Suprapubic skin (tissue), 4 donors: ENCODE measurements around the gene HNRNPR. TPM values are rescaled to one million over a fixed set of nuclear protein-coding genes. Genes with fewer than 3 reads are reported as not detected.

Source experiments
- DNase-seq, 2 donors: peaks; one replicate each; pipeline ENCODE4 v3.0.0-alpha.2; 2019; ENCODE audit warnings: low spot score in 2 of 2
- H3K27ac ChIP-seq: fragments of 200-600 bp; sonication (generic); one replicate; pipeline ENCODE4 v1.5.1; 2019
- H3K27me3 ChIP-seq: fragments of 200-600 bp; sonication (generic); one replicate; pipeline ENCODE4 v1.5.1; 2019
- H3K36me3 ChIP-seq: fragments of 200-600 bp; sonication (generic); one replicate; pipeline ENCODE4 v1.5.1; 2019
- H3K4me1 ChIP-seq: fragments of 200-600 bp; sonication (generic); one replicate; pipeline ENCODE4 v1.5.1; 2019
- H3K4me3 ChIP-seq: fragments of 200-600 bp; sonication (generic); one replicate; pipeline ENCODE4 v1.5.1; 2019; ENCODE audit warnings: mild to moderate bottlenecking
- H3K9me3 ChIP-seq: fragments of 200-600 bp; sonication (generic); one replicate; pipeline ENCODE4 v1.5.1; 2019
- EP300 ChIP-seq: sonication (generic); formaldehyde crosslinking; IDR thresholded peaks from one replicate; pipeline ENCODE4 v1.6.1; 2017; ENCODE audit warnings: antibody characterized with exemption
- POLR2A ChIP-seq, 2 donors: fragments of 450-650 bp; IDR thresholded peaks; one replicate each; pipeline ENCODE4 v1.6.1; 2017; ENCODE audit warnings: antibody characterized with exemption in 2 of 2, mild to moderate bottlenecking in 2 of 2, moderate library complexity in 2 of 2
- POLR2AphosphoS5 ChIP-seq, 3 donors: sonication (generic); formaldehyde crosslinking; IDR thresholded peaks; one replicate each; pipeline ENCODE4 v1.6.1; 2017; ENCODE audit warnings: antibody characterized with exemption in 3 of 3
- WGBS: methylation state at CpG from one replicate; pipeline ENCODE4 v1.1.5; 2018; 5-methylcytosine and 5-hydroxymethylcytosine counted together
- total RNA-seq, 4 donors: library from RNA; depleted of rRNA; stranded (reverse); fragments of >200 nt; gene quantifications; one replicate each; pipeline ENCODE4 v1.1.0, GENCODE V29; 2016
- TF ChIP-seq, protein P1 (sequence below), 2 donors: fragments of 200-600 bp in 1 of 2; fragments of 450-650 bp in 1 of 2; sonication (generic) in 1 of 2; IDR thresholded peaks; one replicate each; pipeline ENCODE4 v1.5.1; 2016 to 2019; ENCODE audit warnings: antibody characterized with exemption in 2 of 2, mild to moderate bottlenecking in 1 of 2, moderate library complexity in 1 of 2

The HNRNPR gene
- total RNA-seq, 4 donors from 2014 or later, result 60.9 to 85.3 (median 66.0) TPM

DNA sequence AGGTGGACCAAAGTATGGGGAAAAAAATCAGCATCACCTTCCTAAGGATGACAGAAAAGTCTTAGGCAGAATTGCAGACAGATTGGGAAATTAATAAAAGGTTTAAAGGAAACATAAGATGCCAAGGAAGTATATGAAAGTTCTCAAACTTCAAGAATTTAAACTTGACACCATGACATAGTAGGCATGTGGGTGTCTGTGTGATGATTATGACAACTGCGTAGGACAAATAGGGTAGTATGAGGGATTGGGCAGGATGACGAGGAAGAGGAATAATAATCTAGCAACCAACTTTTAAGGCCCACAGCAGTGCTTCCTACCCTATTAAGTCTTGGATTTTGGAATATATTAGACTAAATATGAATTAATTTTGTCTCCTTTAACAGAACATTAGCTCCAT, 52.4 kb downstream of the HNRNPR start:
- Histone ChIP-seq H3K4me1 (no peaks in the 10 kb centered on the region), H3K27ac (no peak overlapping the region), H3K36me3 (peaks cover 22% of the 10 kb centered on the region), H3K27me3 (no peaks in the 10 kb centered on the region), H3K4me3 (no peak overlapping the region), H3K9me3 (no peaks in the 10 kb centered on the region)
- TF ChIP-seq EP300 (no peak), POLR2AphosphoS5 (IDR thresholded peaks at IDR 0.05) (no peak), POLR2A (IDR thresholded peaks at IDR 0.05) (no peak)
- TF ChIP-seq, protein P1, sequence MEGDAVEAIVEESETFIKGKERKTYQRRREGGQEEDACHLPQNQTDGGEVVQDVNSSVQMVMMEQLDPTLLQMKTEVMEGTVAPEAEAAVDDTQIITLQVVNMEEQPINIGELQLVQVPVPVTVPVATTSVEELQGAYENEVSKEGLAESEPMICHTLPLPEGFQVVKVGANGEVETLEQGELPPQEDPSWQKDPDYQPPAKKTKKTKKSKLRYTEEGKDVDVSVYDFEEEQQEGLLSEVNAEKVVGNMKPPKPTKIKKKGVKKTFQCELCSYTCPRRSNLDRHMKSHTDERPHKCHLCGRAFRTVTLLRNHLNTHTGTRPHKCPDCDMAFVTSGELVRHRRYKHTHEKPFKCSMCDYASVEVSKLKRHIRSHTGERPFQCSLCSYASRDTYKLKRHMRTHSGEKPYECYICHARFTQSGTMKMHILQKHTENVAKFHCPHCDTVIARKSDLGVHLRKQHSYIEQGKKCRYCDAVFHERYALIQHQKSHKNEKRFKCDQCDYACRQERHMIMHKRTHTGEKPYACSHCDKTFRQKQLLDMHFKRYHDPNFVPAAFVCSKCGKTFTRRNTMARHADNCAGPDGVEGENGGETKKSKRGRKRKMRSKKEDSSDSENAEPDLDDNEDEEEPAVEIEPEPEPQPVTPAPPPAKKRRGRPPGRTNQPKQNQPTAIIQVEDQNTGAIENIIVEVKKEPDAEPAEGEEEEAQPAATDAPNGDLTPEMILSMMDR (IDR thresholded peaks at IDR 0.05), result no peak
- no peak for DNase-seq
- 89% methylated on average over 2 of the region's 2 CpGs for WGBS

DNA sequence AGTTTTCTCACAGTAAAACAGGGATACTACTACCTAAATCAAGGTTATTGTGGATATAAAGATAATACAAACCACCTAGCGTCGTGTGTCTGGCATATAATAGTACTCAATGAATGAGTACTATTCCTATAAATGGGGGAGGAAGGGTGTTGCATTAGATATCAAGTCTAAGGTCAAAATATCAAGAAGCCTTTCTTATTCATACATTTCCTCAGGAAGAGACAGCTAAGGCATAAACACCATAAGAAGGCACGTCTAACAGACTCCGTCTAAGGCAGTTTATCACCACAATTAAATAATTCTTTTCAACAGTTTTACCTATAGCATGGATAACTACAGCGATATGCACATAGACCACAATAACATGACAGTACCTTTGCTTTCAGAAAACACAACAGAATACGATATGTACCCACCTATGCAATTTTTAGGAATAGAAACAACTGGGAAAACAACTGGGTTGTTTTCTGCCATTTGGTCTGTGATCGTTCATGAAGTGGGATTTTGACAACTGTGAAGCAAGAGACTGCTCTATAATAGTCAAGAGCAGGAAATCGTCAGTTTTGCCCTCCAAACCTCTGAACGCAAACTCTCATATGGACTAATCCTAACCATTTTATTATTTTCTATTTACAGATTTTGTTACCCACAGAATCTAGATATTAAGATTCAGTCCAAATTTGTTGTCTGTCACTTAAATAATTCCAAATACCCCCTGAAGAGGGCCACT, 53.1 kb downstream of the HNRNPR start:
- H3K27ac ChIP-seq, result no peak overlapping the region
- no peaks in the 10 kb centered on the region for H3K27me3 ChIP-seq
- no peak overlapping the region for H3K4me3 ChIP-seq
- H3K9me3 ChIP-seq, result no peaks in the 10 kb centered on the region
- DNase-seq, result no peak
- H3K4me1 ChIP-seq, result no peaks in the 10 kb centered on the region
- TF ChIP-seq POLR2AphosphoS5 (IDR thresholded peaks at IDR 0.05) (no peak), EP300 (no peak), POLR2A (IDR thresholded peaks at IDR 0.05) (no peak)
- TF ChIP-seq, protein P1 (IDR thresholded peaks at IDR 0.05), result no peak
- 92% methylated on average over 9 of the region's 9 CpGs for WGBS
- peaks cover 28% of the 10 kb centered on the region for H3K36me3 ChIP-seq

DNA sequence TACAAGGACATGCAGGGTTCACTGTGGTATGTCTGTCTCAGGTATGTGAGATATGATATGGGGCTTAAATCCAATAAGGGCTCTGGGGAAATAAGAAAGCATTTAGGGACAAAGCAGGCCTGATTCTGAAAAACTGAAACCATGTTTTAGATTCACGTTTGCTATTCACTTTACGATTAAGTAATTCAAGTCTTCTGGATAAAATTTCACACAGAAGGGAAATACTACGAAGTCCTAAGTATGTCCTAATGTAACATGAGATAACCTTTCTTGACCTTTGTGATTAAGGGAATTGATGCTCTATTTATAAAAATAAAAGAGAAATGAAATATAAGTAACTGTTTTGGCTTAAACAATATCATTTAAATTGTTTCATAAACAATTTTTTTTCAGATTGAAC, 55.4 kb downstream of the HNRNPR start:
- Histone ChIP-seq H3K9me3 (no peaks in the 10 kb centered on the region), H3K4me3 (no peak overlapping the region), H3K27me3 (no peaks in the 10 kb centered on the region), H3K4me1 (peaks cover 1% of the 10 kb centered on the region), H3K36me3 (peaks cover 33% of the 10 kb centered on the region), H3K27ac (no peak overlapping the region)
- TF ChIP-seq POLR2AphosphoS5 (IDR thresholded peaks at IDR 0.05) (no peak), POLR2A (IDR thresholded peaks at IDR 0.05) (no peak), EP300 (no peak)
- TF ChIP-seq, protein P1 (IDR thresholded peaks at IDR 0.05), result no peak
- WGBS, result 83% methylated on average over 3 of the region's 3 CpGs
- no peak for DNase-seq

DNA sequence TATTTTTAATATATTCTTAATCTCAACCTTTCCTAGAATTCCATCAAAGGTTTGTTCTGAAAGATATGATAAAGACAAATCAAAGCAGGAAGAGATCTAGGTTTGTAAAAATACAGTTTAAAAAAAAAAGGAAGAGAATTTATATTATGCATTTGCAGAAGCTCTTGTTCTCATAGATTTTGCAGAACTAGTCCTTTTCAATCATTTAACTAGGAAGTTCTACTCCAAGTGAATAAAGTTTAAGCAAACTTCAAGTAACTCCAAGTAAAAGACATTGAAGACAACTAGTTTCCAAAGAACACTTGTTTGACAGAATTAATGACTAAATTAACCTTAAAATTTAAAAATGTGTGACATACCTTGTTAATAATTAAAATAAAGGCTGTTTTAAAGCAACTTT, 55.9 kb downstream of the HNRNPR start:
- Histone ChIP-seq H3K9me3 (no peaks in the 10 kb centered on the region), H3K27ac (no peak overlapping the region), H3K27me3 (no peaks in the 10 kb centered on the region), H3K4me1 (peaks cover 6% of the 10 kb centered on the region), H3K4me3 (no peak overlapping the region), H3K36me3 (peaks cover 33% of the 10 kb centered on the region)
- DNase-seq, result no peak
- TF ChIP-seq, protein P1 (IDR thresholded peaks at IDR 0.05), result no peak
- no peak for TF ChIP-seq EP300
- TF ChIP-seq POLR2A (IDR thresholded peaks at IDR 0.05), result no peak
- TF ChIP-seq POLR2AphosphoS5 (IDR thresholded peaks at IDR 0.05), result no peak

DNA sequence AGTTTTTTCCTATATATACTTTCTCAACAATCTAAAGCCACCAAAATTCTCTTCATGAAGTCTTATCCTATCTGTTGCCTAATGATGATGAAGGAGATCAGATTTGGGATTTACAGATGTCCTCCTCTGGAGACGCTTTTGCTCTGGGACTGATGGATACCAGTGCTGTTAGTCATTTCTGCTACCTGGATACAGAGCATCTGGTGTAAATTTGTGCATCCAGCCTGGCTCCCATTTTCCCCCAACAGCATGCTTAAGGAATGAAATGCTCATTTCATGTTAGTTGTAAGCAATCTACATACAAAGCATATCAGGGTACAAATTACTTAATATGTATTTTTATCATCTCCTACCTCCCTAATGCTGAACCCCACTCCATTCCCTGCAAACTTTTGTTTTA, 57.7 kb downstream of the HNRNPR start:
- 90% methylated on average over 1 of the region's 1 CpG for WGBS
- Histone ChIP-seq H3K27ac (no peak overlapping the region), H3K4me1 (peaks cover 6% of the 10 kb centered on the region), H3K27me3 (no peaks in the 10 kb centered on the region), H3K4me3 (no peak overlapping the region), H3K9me3 (no peaks in the 10 kb centered on the region), H3K36me3 (peaks cover 42% of the 10 kb centered on the region)
- no peak for DNase-seq
- TF ChIP-seq POLR2A (IDR thresholded peaks at IDR 0.05) (no peak), POLR2AphosphoS5 (IDR thresholded peaks at IDR 0.05) (no peak), EP300 (no peak)
- TF ChIP-seq, protein P1 (IDR thresholded peaks at IDR 0.05), result no peak
